HG03342 (cell line): ENCODE data around the gene KAT6B.
"Not testable (repeated sequence)": the region's sequence is repeated elsewhere in the genome, so short reads cannot be mapped to it uniquely, and the experiment has no call there.

Experiments
- ATAC-seq: cut with Tn5 transposase; IDR thresholded peaks from one replicate; pipeline ENCODE4 v1.9.1; 2021; ENCODE audit warnings: mild to moderate bottlenecking, moderate library complexity; ENCODE audit not compliant: unreplicated experiment

Gene KAT6B

DNA sequence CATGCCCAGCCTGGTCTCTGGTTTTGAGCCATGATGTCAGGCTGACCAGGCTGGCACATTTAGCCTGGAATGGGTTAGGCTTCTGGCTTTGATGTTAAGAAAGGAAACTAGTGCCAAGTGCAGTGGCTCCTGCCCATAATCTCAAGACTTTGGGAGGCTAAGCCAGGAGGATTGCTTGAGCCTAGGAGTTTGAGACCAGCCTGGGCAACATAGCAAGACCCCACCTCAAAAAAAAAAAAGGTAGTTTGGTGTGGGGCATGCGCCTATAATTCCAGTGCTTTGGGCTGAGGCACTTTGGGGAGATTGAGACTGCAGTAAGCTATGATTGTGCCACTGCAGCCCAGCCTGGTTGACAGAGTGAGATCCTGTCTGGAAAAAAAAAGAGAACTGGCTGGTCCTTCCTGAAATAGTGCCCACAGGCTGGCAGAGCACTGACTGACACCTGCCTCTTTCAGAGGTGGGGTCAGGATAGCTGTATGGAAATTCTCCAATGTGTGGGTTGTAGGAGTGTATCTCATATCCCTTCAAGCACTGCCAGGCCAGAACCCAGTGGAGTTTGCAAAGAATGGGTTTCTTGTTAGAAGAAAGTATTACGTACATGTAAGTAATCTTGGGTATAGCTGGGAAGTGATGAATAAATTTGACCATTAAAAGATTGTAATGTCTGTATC is 61.3 kb downstream of the KAT6B start:
- ATAC-seq: no peak

DNA sequence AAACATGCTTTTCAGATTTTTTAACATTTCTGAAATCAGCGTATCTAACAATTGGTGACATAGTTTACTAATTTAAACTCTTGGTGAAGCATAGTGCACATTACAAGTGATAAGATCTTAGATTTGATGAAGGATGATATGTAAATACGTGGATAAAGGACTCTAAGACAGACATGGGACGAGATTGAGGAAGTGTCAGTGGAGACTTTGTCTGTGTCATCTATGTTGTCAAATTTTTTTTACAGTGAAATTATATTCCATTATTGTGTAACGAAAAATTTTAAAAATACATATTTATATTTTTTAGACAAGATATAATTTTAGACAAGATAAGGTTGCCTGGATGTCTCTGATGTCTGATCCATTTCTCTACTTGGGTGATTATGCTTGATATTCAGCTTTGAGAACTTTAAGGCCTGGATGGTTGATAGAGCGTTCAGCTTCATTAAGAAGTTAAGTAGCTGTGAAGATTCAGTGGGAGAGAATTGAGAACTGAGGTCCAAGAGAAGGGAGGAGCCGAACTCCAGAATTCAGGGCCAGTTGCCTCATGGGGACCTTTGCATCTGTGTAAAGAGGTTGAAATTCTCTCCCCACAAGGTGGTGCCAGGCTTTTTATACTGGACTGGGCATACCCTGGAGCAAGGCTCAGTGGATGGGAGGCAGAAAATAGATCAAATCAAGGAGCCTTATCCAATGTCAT is 62.7 kb downstream of the KAT6B start:
- ATAC-seq: no peak

DNA sequence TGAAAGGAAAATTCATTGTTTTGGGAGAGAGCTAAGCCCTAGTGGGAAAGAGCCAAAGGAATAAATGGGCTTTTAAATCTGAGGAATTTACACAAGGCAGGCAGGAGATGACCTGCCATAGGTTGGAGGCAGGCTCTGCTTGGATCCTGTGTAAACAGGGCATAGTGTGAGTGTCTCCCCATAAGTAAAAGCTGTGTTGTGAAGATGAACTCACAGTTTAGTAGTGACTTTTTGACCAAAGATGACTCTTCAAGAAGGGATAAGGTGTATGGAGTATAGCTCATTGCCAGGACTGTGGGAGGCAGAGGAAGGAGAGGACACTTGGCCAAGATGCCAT is 63.2 kb downstream of the KAT6B start:
- no peak for ATAC-seq

DNA sequence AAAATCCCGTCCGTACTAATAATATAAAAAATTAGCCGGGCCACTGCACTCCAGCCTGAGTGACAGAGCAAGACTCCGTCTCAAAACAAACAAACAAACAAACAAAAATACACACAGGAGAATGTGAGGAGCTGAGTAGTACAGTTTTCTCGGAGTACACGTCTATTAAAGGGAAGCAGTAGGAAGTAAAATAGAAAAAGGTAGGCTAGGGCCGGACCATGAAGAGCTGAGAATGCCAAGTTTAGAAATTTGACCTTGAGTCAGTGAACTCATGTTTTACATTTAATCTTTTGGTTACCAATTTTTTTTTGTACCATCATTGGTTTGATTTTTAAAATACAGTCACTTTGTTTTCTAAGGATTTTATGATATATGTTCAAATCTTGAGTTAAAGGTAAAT is 64.1 kb downstream of the KAT6B start:
- ATAC-seq: no peak

GRCh38 chr10:74891053-74891452 is 64.7 kb downstream of the KAT6B start:
- no peak for ATAC-seq

DNA sequence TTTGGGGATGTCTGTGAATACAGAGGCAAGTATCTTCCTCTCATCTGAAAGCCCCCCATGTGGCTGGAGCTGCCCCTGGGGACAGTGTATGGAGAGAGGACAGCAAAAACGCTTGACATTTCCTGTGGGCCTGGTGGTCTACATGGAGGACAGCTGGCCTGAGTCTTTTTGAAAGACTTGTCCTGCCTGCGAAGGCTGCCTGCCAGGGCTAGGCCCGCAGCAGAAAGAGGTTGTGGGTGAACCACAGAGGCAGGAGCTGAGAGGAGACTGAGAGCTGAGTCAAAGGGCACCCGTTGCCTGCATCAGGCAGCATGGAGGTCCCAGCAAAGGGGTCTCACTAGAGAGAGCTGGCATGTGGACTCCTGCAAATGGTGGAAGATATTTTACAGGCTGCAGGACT is 66.4 kb downstream of the KAT6B start:
- no peak for ATAC-seq

- ATAC-seq: not testable (repeated sequence)
Observed at GRCh38 chr10:74893329-74893728, 66.9 kb downstream of the KAT6B start.

- ATAC-seq: no peak
Observed at GRCh38 chr10:74896788-74897527, 70.6 kb downstream of the KAT6B start.

- peak; percentile 68 for ATAC-seq
Observed at GRCh38 chr10:74898201-74898976, 72.0 kb downstream of the KAT6B start.

GRCh38 chr10:74900297-74900696 is 73.9 kb downstream of the KAT6B start:
- peak; percentile 49 for ATAC-seq

DNA sequence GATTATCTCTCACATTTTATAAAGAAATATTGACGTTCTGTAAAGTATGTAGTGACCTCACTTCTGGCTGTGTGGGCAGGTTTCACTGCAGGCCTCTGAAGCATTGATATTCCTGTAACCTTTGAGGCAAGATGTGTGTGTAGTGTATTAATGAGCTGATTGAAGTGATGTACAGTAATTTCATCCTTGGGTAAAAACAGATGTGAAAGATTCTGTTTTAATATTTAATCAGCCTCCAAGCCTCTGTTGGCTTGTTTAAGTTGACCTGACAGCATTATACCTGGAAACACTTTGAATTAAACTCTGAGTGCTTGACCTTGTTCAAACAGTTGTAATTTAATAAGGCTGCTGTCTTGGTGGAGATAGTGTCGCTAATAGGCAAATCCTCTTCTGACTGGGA is 74.9 kb downstream of the KAT6B start:
- ATAC-seq: no peak

DNA sequence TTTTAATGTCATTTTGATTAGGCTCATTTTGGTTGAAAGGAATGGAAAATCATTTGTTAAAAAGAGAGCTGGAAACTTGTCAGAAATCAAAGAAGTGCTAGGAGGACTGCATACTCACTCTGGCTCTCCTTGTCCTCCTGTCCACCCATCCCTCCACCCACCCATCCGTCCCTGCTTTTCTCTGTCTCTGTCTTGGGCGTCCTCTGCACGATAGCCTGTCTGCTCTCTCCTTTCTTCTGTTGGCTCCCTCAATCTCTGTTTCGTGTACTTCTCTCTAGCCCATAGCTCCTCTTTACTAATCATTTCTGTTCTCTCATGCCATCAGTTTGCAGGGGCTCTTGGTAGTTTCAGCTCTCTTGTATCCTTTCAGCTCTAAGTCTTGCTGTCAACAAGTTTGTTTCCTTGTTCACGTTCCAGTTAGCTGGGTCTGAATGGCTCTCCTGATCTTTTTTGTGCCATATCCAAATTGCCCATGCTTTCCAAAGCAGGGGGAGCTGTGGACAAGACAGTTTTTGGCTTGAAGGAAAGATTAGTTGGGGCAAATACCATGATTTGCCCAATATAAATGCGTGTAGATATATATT is 75.6 kb downstream of the KAT6B start:
- ATAC-seq: no peak

DNA sequence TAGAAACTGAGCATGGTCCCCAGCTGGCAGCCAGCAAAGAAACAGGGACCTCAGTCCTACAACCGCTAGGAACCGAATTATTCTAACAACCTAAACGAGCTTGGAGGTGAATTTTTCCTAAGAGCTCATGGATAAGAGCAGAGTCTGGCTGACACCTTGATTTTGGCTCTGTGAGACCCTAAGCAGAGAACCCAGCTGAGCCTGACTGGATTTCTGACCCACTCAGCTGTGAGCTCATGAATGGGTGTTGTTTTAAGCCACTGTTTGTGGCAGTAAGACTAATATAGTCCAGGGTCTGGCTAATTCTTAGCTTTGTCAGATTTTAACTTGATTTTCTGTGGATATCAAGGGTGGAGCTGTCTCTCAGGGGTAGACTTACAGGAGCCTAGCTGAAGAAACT is 77.1 kb downstream of the KAT6B start:
- no peak for ATAC-seq

- no peak for ATAC-seq
Observed at GRCh38 chr10:74906611-74907198, 80.3 kb downstream of the KAT6B start.

DNA sequence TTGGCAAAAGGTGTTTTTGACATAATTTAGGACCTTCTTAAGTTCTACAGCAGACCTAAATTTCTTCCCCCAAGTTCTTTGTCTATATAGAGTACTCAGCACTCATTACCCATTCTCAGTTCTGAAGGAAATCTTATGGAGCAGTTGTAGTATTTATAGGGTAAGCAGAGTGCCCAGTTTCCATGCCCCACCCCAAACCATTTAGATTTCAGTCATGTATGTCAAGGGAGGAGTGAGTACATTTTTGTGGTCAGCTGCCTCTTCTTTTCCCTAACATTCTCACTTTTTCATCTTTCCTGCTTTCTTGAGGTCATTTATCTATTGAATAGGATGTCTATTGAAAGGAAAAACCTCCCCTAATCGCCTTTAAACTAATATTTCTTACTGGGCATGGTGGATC is 83.3 kb downstream of the KAT6B start:
- ATAC-seq: no peak

DNA sequence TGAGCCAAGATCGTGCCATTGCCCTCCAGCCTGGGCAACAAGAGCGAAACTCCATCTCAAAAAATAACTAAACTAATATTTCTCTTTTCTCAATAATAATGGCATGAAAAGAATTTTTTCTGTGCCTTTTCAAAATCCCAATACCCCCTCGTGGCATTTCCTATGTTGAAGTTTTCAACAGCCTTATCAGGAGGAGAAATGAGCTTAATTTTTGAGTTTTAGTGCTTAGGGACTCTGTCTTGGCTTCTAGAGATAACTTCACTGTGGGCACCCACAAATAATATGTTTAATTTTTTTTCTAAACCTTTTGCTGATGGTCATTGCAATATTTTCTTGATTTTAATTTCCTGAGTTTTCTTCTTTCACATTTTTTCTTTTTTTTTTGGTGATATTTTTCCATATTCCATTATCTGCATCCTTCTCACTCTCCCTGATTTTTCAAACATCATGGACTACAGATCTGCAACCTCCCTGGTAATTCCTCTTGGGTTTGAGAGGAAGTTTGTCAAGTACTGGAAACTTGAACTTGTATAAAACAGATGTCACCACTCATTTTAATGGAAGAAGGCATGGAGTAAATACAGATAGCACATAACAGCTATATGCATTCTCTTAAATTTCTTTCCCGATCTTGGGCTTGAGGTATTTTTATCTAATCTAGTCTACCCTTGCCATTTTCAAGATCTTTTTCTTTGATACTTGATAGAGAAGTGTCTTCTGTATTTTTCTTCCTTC is 84.0 kb downstream of the KAT6B start:
- ATAC-seq: no peak

DNA sequence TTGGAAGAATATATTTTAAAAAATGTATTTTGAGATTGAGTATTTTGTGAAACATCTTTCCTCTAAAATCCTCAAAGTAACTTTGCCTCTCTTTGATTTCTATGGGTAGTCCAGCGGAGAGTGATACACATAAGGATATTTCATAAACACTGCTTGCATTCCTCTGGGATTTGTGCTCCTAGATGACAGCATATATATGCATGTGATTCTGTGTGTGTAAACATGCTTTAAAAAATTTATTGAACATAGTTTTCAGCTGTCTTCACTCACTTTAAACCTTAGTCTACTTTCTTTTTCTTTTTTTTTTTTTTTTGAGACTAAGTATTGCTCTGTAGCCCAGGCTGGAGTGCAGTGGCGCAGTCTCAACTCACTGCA is 84.6 kb downstream of the KAT6B start:
- no peak for ATAC-seq

DNA sequence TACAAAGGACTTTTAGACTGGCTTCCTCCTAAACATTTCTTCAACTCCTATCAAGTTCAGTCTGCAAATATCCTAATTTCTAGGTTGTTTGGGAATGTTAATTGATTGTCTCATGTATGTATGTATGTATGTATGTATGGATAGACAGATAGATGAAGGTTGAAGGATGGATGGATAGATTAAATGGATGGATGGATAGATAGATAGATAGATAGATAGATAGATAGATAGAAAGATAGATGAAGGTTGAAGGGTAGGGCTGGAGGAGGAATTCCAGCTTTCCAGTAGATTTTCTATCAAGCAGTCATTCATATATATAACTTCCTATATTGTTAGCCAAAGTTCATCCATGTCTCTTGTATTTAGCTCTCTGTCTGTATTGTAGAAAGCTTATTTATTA is 85.8 kb downstream of the KAT6B start:
- no peak for ATAC-seq

DNA sequence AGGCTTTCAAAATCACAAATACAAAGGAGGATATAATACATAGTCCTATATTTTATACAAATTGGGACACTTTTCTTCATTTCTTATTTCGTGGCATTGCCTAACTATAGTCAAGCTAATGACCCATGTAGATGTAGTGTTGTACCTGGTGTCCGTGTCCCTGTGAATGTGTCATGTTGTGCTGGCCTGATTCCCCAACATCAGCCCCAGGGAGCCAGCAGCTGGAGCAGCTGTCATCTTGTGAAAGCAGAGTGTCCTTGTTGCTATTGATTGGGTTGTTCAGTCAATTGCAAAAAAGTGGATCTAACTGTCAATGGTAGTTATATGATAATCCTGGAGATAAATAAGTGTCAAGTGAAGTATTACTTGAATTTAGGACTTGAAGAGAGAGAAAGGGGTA is 86.3 kb downstream of the KAT6B start:
- no peak for ATAC-seq

DNA sequence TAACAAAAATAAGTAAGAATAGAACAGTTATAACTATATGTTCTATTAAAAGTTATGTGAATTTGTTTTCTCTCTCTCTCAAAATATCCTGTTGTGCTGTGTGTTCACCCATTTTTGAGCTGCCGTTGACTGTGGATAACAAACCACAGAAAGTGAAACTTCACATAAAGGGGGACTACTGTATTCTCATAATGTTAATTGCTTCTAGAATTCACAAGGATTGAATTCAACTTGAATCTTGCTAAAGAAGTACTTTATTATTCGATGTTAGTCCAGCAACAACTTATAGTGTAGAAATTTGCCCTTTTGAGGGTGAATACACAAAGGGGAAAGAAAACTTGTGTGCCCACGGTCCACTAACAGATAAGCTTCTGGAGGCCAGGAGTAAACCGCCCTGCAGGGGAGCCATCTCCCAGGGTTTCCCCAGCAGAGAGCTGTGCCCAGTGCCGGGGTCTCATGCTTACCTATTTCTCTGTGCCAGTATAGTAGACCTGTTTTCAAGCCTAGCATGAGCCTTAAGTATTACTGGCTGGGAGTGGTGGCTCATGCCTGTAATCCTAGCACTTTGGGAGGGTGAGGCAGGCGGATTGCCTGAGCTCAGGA is 87.1 kb downstream of the KAT6B start:
- ATAC-seq: no peak
